IMR-90 (cell line): ENCODE data around the gene SYNGR3. TPM values are rescaled to one million over a fixed set of nuclear protein-coding genes. Genes with fewer than 3 reads are reported as not detected.

Experiments used
- ATAC-seq: fragments of 200-7000 bp; cut with Tn5 transposase; 2 replicates; pipeline ENCODE4 v1.9.1; 2020; ENCODE audit warnings: low read depth, mild to moderate bottlenecking, moderate library complexity
- BruUV-seq: library from RNA; stranded (reverse); fragments of 400-500 nt; replicated peaks from 2 replicates; lab custom pipeline; 2021; lab: Mats Ljungman, UMichigan
- CTCF ChIA-PET: fragments of 300-600 bp; formaldehyde crosslinking; extraction: SDS; loops from one replicate; lab custom pipeline; 2021; ENCODE audit warnings: antibody characterized with exemption; lab: Yijun Ruan, JAX
- POLR2A ChIA-PET: fragments of 300-600 bp; sonication (Branson Sonifier 250); formaldehyde crosslinking; loops from one replicate; lab custom pipeline; 2022; ENCODE audit warnings: antibody characterized with exemption; ENCODE audit not compliant: unreplicated experiment; lab: Charles Lee
- DNase-seq: peaks from one replicate; pipeline ENCODE4 v3.0.0; 2013
- H2AFZ ChIP-seq: replicated peaks from 2 replicates; pipeline ENCODE3; 2013; ENCODE audit warnings: low read length, mild to moderate bottlenecking; ENCODE audit not compliant: poor library complexity
- H2AK5ac ChIP-seq: 2 replicates; pipeline ENCODE4 v1.6.1; 2013; ENCODE audit warnings: low read depth, low read length, inconsistent platforms
- H2AK9ac ChIP-seq: replicated peaks from 2 replicates; pipeline ENCODE3; 2013; ENCODE audit warnings: mild to moderate bottlenecking, low read depth, low read length, moderate library complexity; ENCODE audit not compliant: poor library complexity
- H2BK120ac ChIP-seq: 2 replicates; pipeline ENCODE4 v1.6.1; 2013; ENCODE audit warnings: low read depth, low read length, inconsistent platforms
- H2BK15ac ChIP-seq: 3 replicates; pipeline ENCODE4 v1.6.1; 2013; ENCODE audit warnings: low read depth, low read length, inconsistent platforms
- H2BK20ac ChIP-seq: 2 replicates; pipeline ENCODE4 v1.6.1; 2013; ENCODE audit warnings: low read depth, mild to moderate bottlenecking, inconsistent platforms, low read length, moderate library complexity
- H2BK5ac ChIP-seq: 2 replicates; pipeline ENCODE4 v1.6.1; 2013; ENCODE audit warnings: mild to moderate bottlenecking, low read depth, low read length, inconsistent platforms; ENCODE audit not compliant: poor library complexity, severe bottlenecking
- H3K14ac ChIP-seq: replicated peaks from 2 replicates; pipeline ENCODE4 v1.6.1; 2013; ENCODE audit warnings: low read depth, low read length, inconsistent platforms
- H3K18ac ChIP-seq: 2 replicates; pipeline ENCODE4 v1.6.1; 2013; ENCODE audit warnings: low read depth, low read length, control low read depth
- H3K23ac ChIP-seq: 2 replicates; pipeline ENCODE4 v1.6.1; 2013; ENCODE audit warnings: low read depth, low read length, inconsistent platforms
- H3K27ac ChIP-seq: 2 replicates; pipeline ENCODE4 v1.5.1; 2013; ENCODE audit warnings: mild to moderate bottlenecking, control low read depth, low read length; ENCODE audit not compliant: insufficient read depth
- H3K27me3 ChIP-seq: 2 replicates; pipeline ENCODE4 v1.6.1; 2013; ENCODE audit warnings: low read length; ENCODE audit not compliant: control insufficient read depth, insufficient read depth
- H3K36me3 ChIP-seq: 2 replicates; pipeline ENCODE4 v1.6.1; 2013; ENCODE audit warnings: low read length, mixed read lengths; ENCODE audit not compliant: control insufficient read depth, insufficient read depth
- H3K4ac ChIP-seq: 2 replicates; pipeline ENCODE4 v1.6.1; 2013; ENCODE audit warnings: low read depth, low read length, inconsistent platforms
- H3K4me1 ChIP-seq: 2 replicates; pipeline ENCODE4 v1.6.1; 2013; ENCODE audit warnings: low read length, mixed read lengths; ENCODE audit not compliant: control insufficient read depth, insufficient read depth
- H3K4me2 ChIP-seq: 2 replicates; pipeline ENCODE4 v1.6.1; 2013; ENCODE audit warnings: low read depth, mild to moderate bottlenecking, control low read depth, low read length, moderate library complexity
- H3K4me3 ChIP-seq: 2 replicates; pipeline ENCODE4 v1.5.1; 2013; ENCODE audit warnings: low read depth, mild to moderate bottlenecking, control low read depth, low read length, moderate library complexity; ENCODE audit not compliant: insufficient read depth
- H3K56ac ChIP-seq: 2 replicates; pipeline ENCODE4 v1.6.1; 2013; ENCODE audit warnings: low read length, inconsistent platforms; ENCODE audit not compliant: insufficient read depth; ENCODE audit errors: extremely low read depth
- H3K79me1 ChIP-seq, 2 experiments: 2 replicates each; pipeline ENCODE4 v1.6.1; 2013; ENCODE audit warnings: low read length in 2 of 2, inconsistent platforms in 1 of 2, low read depth in 1 of 2
- H3K9ac ChIP-seq: 2 replicates; pipeline ENCODE4 v1.6.1; 2013; ENCODE audit warnings: low read depth, low read length, control low read depth
- H3K9me1 ChIP-seq: 2 replicates; pipeline ENCODE4 v1.6.1; 2013; ENCODE audit warnings: low read length, inconsistent platforms; ENCODE audit not compliant: insufficient read depth
- H3K9me3 ChIP-seq: 2 replicates; pipeline ENCODE4 v1.6.1; 2013; ENCODE audit warnings: low read length; ENCODE audit not compliant: control insufficient read depth, insufficient read depth
- H4K20me1 ChIP-seq: 2 replicates; pipeline ENCODE4 v1.6.1; 2013; ENCODE audit warnings: low read length, inconsistent platforms; ENCODE audit not compliant: insufficient read depth
- H4K5ac ChIP-seq: 2 replicates; pipeline ENCODE4 v1.6.1; 2013; ENCODE audit warnings: mild to moderate bottlenecking, low read depth, low read length, control low read depth
- H4K8ac ChIP-seq, 2 experiments: 2 replicates each; pipeline ENCODE4 v1.6.1; 2013; ENCODE audit warnings: low read depth in 2 of 2, low read length in 2 of 2, control low read depth in 1 of 2, inconsistent platforms in 1 of 2
- H4K91ac ChIP-seq: 2 replicates; pipeline ENCODE4 v1.6.1; 2013; ENCODE audit warnings: low read depth, low read length, inconsistent platforms; ENCODE audit not compliant: insufficient read depth
- BHLHE40 ChIP-seq: fragments of 150-350 bp; IDR thresholded peaks from 2 replicates; pipeline ENCODE4 v1.6.1; 2016; ENCODE audit warnings: mild to moderate bottlenecking, low read depth, low read length
- CEBPB ChIP-seq: IDR thresholded peaks from 2 replicates; pipeline ENCODE4 v1.6.1; 2012; ENCODE audit warnings: low read depth, low read length, improper control_type of control experiment
- CHD1 ChIP-seq: IDR thresholded peaks from 2 replicates; pipeline ENCODE4 v1.6.1; 2012; ENCODE audit warnings: low read depth, low read length, improper control_type of control experiment
- FOS ChIP-seq: fragments of 150-350 bp; IDR thresholded peaks from 2 replicates; pipeline ENCODE4 v1.6.1; 2016; ENCODE audit warnings: low read depth, low read length
- MAFK ChIP-seq: IDR thresholded peaks from 2 replicates; pipeline ENCODE4 v1.6.1; 2012; ENCODE audit warnings: low read depth, low read length, improper control_type of control experiment
- MAZ ChIP-seq: IDR thresholded peaks from 2 replicates; pipeline ENCODE4 v1.6.1; 2012; ENCODE audit warnings: low read depth, mild to moderate bottlenecking, low read length, improper control_type of control experiment, moderate library complexity, borderline replicate concordance
- MXI1 ChIP-seq: IDR thresholded peaks from 2 replicates; pipeline ENCODE4 v1.6.1; 2012; ENCODE audit warnings: low read depth, mild to moderate bottlenecking, low read length, moderate library complexity, borderline replicate concordance
- NFE2L2 ChIP-seq: fragments of 150-350 bp; IDR thresholded peaks from 2 replicates; pipeline ENCODE4 v1.6.1; 2016; ENCODE audit warnings: low read depth, mild to moderate bottlenecking, low read length
- POLR2A ChIP-seq: IDR thresholded peaks from 2 replicates; pipeline ENCODE4 v1.6.1; 2012; ENCODE audit warnings: mild to moderate bottlenecking, low read depth, low read length
- RAD21 ChIP-seq: IDR thresholded peaks from 2 replicates; pipeline ENCODE4 v1.6.1; 2012; ENCODE audit warnings: low read length, improper control_type of control experiment
- RCOR1 ChIP-seq: IDR thresholded peaks from 2 replicates; pipeline ENCODE4 v1.6.1; 2012; ENCODE audit warnings: mild to moderate bottlenecking, low read length, improper control_type of control experiment; ENCODE audit not compliant: insufficient replicate concordance
- RFX5 ChIP-seq: IDR thresholded peaks from 2 replicates; pipeline ENCODE4 v1.8.0; 2012; ENCODE audit warnings: low read depth, mild to moderate bottlenecking, low read length, moderate library complexity
- SMC3 ChIP-seq: fragments of 150-350 bp; IDR thresholded peaks from 2 replicates; pipeline ENCODE4 v1.6.1; 2016; ENCODE audit warnings: low read depth, mild to moderate bottlenecking, antibody characterized with exemption, low read length, moderate library complexity
- WGBS, 2 experiments: methylation state at CpG; one replicate each; pipeline versions ENCODE4 v1.1.5 to v1.1.7; 2013; ENCODE audit warnings: missing lambda C conversion rate in 2 of 2; ENCODE audit not compliant: insufficient read length in 1 of 2; ENCODE audit errors: extremely low coverage in 2 of 2; 5-methylcytosine and 5-hydroxymethylcytosine counted together
- dilution Hi-C: fragments of 300-500 bp; cut with HindIII; formaldehyde crosslinking; loops from one replicate; pipeline ENCODE4 v1.14.3; 2018; ENCODE audit warnings: low sequenced_read_pairs; ENCODE audit not compliant: unreplicated experiment
- in situ Hi-C: fragments of 300-500 bp; cut with MboI; formaldehyde crosslinking; loops from 3 replicates; pipeline ENCODE4 v1.14.3; 2019; ENCODE audit warnings: low sequenced_read_pairs, inconsistent platforms, mixed read lengths
- intact Hi-C: fragments of 100-400 bp; cut with micrococcal nuclease; formaldehyde crosslinking; loops from 2 replicates; pipeline ENCODE4 v1.10.0; 2022
- polyA plus RNA-seq, 3 experiments: library from polyadenylated mRNA; depleted of rRNA; stranded (reverse); fragments of >200 nt; gene quantifications; 2 replicates each; pipeline ENCODE4 v1.2.3, GENCODE V29; 2012; ENCODE audit warnings: low replicate concordance in 1 of 3
- total RNA-seq: library from RNA; depleted of rRNA; stranded (reverse); fragments of >200 nt; gene quantifications from 2 replicates; pipeline ENCODE4 v1.2.3, GENCODE V29; 2012
- TF ChIP-seq, protein P1 (sequence below): fragments of 150-350 bp; IDR thresholded peaks from 2 replicates; pipeline ENCODE4 v1.6.1; 2017; ENCODE audit warnings: mild to moderate bottlenecking, antibody characterized with exemption, low read length, low read depth
- TF ChIP-seq, protein P2 (sequence below): fragments of 150-350 bp; IDR thresholded peaks from 2 replicates; pipeline ENCODE4 v1.6.1; 2016; ENCODE audit warnings: low read depth, mild to moderate bottlenecking, low read length, moderate library complexity, borderline replicate concordance

SYNGR3 gene
- total and polyA plus RNA-seq, 2 of the 4 experiments (the other 2 are of a cell fraction): 1.8 to 5.8 TPM

DNA sequence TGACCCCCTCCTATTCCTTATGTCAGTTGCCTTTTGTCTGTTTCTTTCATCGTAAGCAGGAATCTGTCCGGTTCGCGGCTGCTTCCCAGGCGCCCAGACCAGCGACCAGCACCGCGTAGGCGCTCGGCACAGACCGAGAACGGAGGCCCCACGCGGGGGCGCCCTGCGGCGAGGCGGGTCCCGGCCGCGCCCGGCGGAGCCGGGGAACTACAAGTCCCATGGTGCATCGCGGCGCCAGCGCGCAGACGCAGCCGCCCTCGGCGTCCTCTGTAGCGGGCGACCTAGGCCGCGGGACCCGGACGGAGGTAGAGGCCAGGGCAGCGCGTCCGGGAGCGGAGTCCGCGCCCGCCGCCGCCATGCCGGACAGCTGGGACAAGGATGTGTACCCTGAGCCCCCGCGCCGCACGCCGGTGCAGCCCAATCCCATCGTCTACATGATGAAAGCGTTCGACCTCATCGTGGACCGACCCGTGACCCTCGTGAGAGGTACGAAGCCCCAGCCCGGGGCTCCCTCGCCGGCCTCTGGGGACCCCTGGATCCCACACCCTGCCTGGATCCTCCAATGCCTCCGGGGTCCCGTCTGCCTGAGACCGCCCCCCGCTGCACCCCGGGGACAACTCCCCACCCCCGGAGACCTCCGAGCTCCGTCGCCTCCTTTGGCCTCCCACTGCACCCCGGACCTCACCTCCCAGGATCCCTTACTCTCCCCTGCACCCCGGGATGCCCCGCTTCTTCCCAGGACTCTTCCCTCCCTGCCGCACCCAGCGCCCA lies 30.3 kb upstream of the SYNGR3 start, which contains the start of gene NDUFB10:
Gene NDUFB10, plus strand, starts transcription at position 270 of the 771 bp plus-strand sequence. Its CDS starts 87 bp downstream, at position 357.
- dilution Hi-C loops: no loop called here
- intact Hi-C loops: no loop called here
- in situ Hi-C loops: no loop called here
- peak within 1 kb of the TSS; percentile 91 for H2AK5ac ChIP-seq
- H3K9ac ChIP-seq: peak within 1 kb of the TSS; percentile 98
- ChIA-PET CTCF (no interaction called here), POLR2A (no interaction called here)
- no peak within 1 kb of the TSS; the same call in 2 of the 3 replicates for H2BK15ac ChIP-seq
- peaks cover 7% of the 10 kb centered on the region for H3K4me1 ChIP-seq
- H3K27ac ChIP-seq: peak within 1 kb of the TSS; percentile 93
- H2AFZ ChIP-seq: peak within 1 kb of the TSS; percentile 100
- H3K36me3 ChIP-seq: peaks cover 27% of the 10 kb centered on the region
- H3K18ac ChIP-seq: peak within 1 kb of the TSS; percentile 83; the same call in 1 of the 2 replicates
- peaks cover 2% of the 10 kb centered on the region; the same call in 1 of the 2 replicates for H3K27me3 ChIP-seq
- DNase-seq: peak; percentile 87
- 0 out of 2 replicates have a peak, but pooled peaks cover 8% of the 10 kb centered on the region for H3K9me1 ChIP-seq
- H4K20me1 ChIP-seq: peaks cover 42% of the 10 kb centered on the region
- H2BK5ac ChIP-seq: peak within 1 kb of the TSS; percentile 89
- peak within 1 kb of the TSS; percentile 93 for H3K23ac ChIP-seq
- H3K9me3 ChIP-seq: no peaks in the 10 kb centered on the region
- no peak within 1 kb of the TSS for H2BK20ac ChIP-seq
- ATAC-seq: peak; percentile 90
- H4K5ac ChIP-seq: peak within 1 kb of the TSS; percentile 94
- peak within 1 kb of the TSS; percentile 100 for H2AK9ac ChIP-seq
- peak within 1 kb of the TSS; percentile 87 for H3K4me3 ChIP-seq
- peak within 1 kb of the TSS; percentile 94 for H3K4me2 ChIP-seq
- H4K91ac ChIP-seq: peak within 1 kb of the TSS; percentile 98
- WGBS, 2 experiments: 1% methylated on average over 36 of the region's 79 CpGs; no CpG with 5 or more reads in 1 of the 2 experiments
- H3K4ac ChIP-seq: peak within 1 kb of the TSS; percentile 95
- no TSS peak for BruUV-seq
- peak within 1 kb of the TSS; percentile 99 for H3K14ac ChIP-seq
- H2BK120ac ChIP-seq: peak within 1 kb of the TSS; percentile 70
- H3K56ac ChIP-seq: peak within 1 kb of the TSS; percentile 75
- peak within 1 kb of the TSS; percentile 89 to 99 for H4K8ac ChIP-seq
- H3K79me1 ChIP-seq: peaks cover 3 to 33% of the 10 kb centered on the region in 2 experiments; a peak in 3 of 4 replicates
- TF ChIP-seq NFE2L2 (no peak), RCOR1 (no peak), BHLHE40 (peak; percentile 16; the same call in 1 of the 2 replicates), MAZ (peak; percentile 33; the same call in 1 of the 2 replicates), RAD21 (peak; percentile 34), MXI1 (peak; percentile 53; the same call in 1 of the 2 replicates), POLR2A (peak; percentile 45; the same call in 1 of the 2 replicates), FOS (0 out of 2 replicates have a peak, but pooled peaks have one; percentile 5), CEBPB (no peak), SMC3 (peak; percentile 55), RFX5 (no peak), CHD1 (no peak), MAFK (no peak)
- TF ChIP-seq, protein P1, sequence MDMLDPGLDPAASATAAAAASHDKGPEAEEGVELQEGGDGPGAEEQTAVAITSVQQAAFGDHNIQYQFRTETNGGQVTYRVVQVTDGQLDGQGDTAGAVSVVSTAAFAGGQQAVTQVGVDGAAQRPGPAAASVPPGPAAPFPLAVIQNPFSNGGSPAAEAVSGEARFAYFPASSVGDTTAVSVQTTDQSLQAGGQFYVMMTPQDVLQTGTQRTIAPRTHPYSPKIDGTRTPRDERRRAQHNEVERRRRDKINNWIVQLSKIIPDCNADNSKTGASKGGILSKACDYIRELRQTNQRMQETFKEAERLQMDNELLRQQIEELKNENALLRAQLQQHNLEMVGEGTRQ: peak; percentile 14; the same call in 1 of the 2 replicates
- TF ChIP-seq, protein P2, sequence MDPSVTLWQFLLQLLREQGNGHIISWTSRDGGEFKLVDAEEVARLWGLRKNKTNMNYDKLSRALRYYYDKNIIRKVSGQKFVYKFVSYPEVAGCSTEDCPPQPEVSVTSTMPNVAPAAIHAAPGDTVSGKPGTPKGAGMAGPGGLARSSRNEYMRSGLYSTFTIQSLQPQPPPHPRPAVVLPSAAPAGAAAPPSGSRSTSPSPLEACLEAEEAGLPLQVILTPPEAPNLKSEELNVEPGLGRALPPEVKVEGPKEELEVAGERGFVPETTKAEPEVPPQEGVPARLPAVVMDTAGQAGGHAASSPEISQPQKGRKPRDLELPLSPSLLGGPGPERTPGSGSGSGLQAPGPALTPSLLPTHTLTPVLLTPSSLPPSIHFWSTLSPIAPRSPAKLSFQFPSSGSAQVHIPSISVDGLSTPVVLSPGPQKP: no peak
